H9 (cell line): ENCODE measurements around the gene PODXL2. TPM values are rescaled to one million over a fixed set of nuclear protein-coding genes. Genes with fewer than 3 reads are reported as not detected.

ENCODE experiments used
- DNase-seq: peaks from one replicate; pipeline ENCODE4 v3.0.0-alpha.2; 2017
- H2AFZ ChIP-seq: one replicate; pipeline ENCODE4 v1.6.1; 2013; ENCODE audit warnings: mild to moderate bottlenecking, low read length, control low read depth, moderate library complexity
- H2AK5ac ChIP-seq: 2 replicates; pipeline ENCODE4 v1.6.1; 2013; ENCODE audit warnings: low read length, control low read depth, mixed read lengths; ENCODE audit not compliant: insufficient read length
- H2BK120ac ChIP-seq: one replicate; pipeline ENCODE4 v1.6.1; 2013; ENCODE audit warnings: low read depth, mild to moderate bottlenecking, low read length, control low read depth, inconsistent platforms; ENCODE audit not compliant: poor library complexity, severe bottlenecking
- H2BK12ac ChIP-seq: 2 replicates; pipeline ENCODE4 v1.6.1; 2013; ENCODE audit warnings: low read length, control low read depth, mixed read lengths, low read depth; ENCODE audit not compliant: insufficient read length
- H2BK15ac ChIP-seq: 2 replicates; pipeline ENCODE4 v1.6.1; 2013; ENCODE audit warnings: low read depth, low read length, control low read depth
- H2BK20ac ChIP-seq: one replicate; pipeline ENCODE4 v1.6.1; 2013; ENCODE audit warnings: low read depth, mild to moderate bottlenecking, low read length, control low read depth, inconsistent platforms; ENCODE audit not compliant: poor library complexity, severe bottlenecking
- H2BK5ac ChIP-seq: 2 replicates; pipeline ENCODE4 v1.6.1; 2013; ENCODE audit warnings: low read length, control low read depth, mixed read lengths; ENCODE audit not compliant: insufficient read length
- H3K14ac ChIP-seq: 2 replicates; pipeline ENCODE4 v1.6.1; 2013; ENCODE audit warnings: low read length, control low read depth; ENCODE audit not compliant: insufficient read depth
- H3K18ac ChIP-seq: 2 replicates; pipeline ENCODE4 v1.6.1; 2013; ENCODE audit warnings: low read depth, mild to moderate bottlenecking, mixed read lengths, low read length, control low read depth; ENCODE audit not compliant: insufficient read length
- H3K23ac ChIP-seq: 2 replicates; pipeline ENCODE4 v1.6.1; 2013; ENCODE audit warnings: low read length, control low read depth, mixed read lengths, low read depth; ENCODE audit not compliant: insufficient read length
- H3K23me2 ChIP-seq: 2 replicates; pipeline ENCODE4 v1.6.1; 2013; ENCODE audit warnings: low read depth, mild to moderate bottlenecking, mixed read lengths, low read length, control low read depth; ENCODE audit not compliant: insufficient read length, poor library complexity, severe bottlenecking
- H3K27ac ChIP-seq: 2 replicates; pipeline ENCODE4 v1.5.1; 2013; ENCODE audit warnings: low read length, control low read depth, mixed read lengths, low read depth; ENCODE audit not compliant: insufficient read length
- H3K27me3 ChIP-seq: 2 replicates; pipeline ENCODE4 v1.6.1; 2013; ENCODE audit warnings: low read length, control low read depth, inconsistent platforms; ENCODE audit not compliant: insufficient read depth
- H3K4ac ChIP-seq: 2 replicates; pipeline ENCODE4 v1.6.1; 2013; ENCODE audit warnings: low read depth, mild to moderate bottlenecking, control low read depth, inconsistent platforms, low read length, moderate library complexity
- H3K4me1 ChIP-seq: 2 replicates; pipeline ENCODE4 v1.6.1; 2013; ENCODE audit warnings: low read length, control low read depth, inconsistent platforms; ENCODE audit not compliant: insufficient read depth
- H3K4me2 ChIP-seq: 2 replicates; pipeline ENCODE4 v1.6.1; 2013; ENCODE audit warnings: low read length, control low read depth, mixed read lengths; ENCODE audit not compliant: insufficient read length, insufficient read depth
- H3K56ac ChIP-seq: 2 replicates; pipeline ENCODE4 v1.6.1; 2013; ENCODE audit warnings: low read depth, mild to moderate bottlenecking, mixed read lengths, low read length, control low read depth; ENCODE audit not compliant: insufficient read length
- H3K79me1 ChIP-seq: 2 replicates; pipeline ENCODE4 v1.6.1; 2013; ENCODE audit warnings: low read depth, mild to moderate bottlenecking, moderate library complexity, low read length, control low read depth, inconsistent platforms; ENCODE audit not compliant: insufficient read depth, poor library complexity, severe bottlenecking
- H3K79me2 ChIP-seq: 2 replicates; pipeline ENCODE4 v1.6.1; 2013; ENCODE audit warnings: low read length, control low read depth, inconsistent platforms; ENCODE audit not compliant: insufficient read depth
- H3K9ac ChIP-seq: 2 replicates; pipeline ENCODE4 v1.6.1; 2013; ENCODE audit warnings: low read length, control low read depth, mixed read lengths; ENCODE audit not compliant: insufficient read length; ENCODE audit errors: extremely low read depth
- H3K9me3 ChIP-seq: one replicate; pipeline ENCODE4 v1.6.1; 2013; ENCODE audit warnings: low read depth, low read length, inconsistent platforms; ENCODE audit not compliant: control insufficient read depth
- H3T11ph ChIP-seq: one replicate; pipeline ENCODE4 v1.6.1; 2013; ENCODE audit warnings: mild to moderate bottlenecking, low read length, control low read depth, inconsistent platforms
- H4K20me1 ChIP-seq: one replicate; pipeline ENCODE4 v1.6.1; 2013; ENCODE audit not compliant: control insufficient read depth, insufficient read length, insufficient read depth
- H4K5ac ChIP-seq: 2 replicates; pipeline ENCODE4 v1.6.1; 2013; ENCODE audit warnings: low read depth, mild to moderate bottlenecking, mixed read lengths, low read length, control low read depth; ENCODE audit not compliant: insufficient read length
- H4K8ac ChIP-seq: replicated peaks from 2 replicates; pipeline ENCODE4 v1.6.1; 2013; ENCODE audit warnings: low read length, control low read depth, mixed read lengths, low read depth; ENCODE audit not compliant: insufficient read length
- H4K91ac ChIP-seq: 2 replicates; pipeline ENCODE4 v1.6.1; 2013; ENCODE audit warnings: low read depth, mild to moderate bottlenecking, moderate library complexity, mixed read lengths, low read length, control low read depth; ENCODE audit not compliant: insufficient read length
- H3K27ac Mint-ChIP-seq, 3 experiments: 2 replicates in 2 of 3; 3 replicates in 1 of 3; pipeline ENCODE4 v1.8.0; 2020 to 2021; ENCODE audit warnings: mixed read lengths in 3 of 3, mild to moderate bottlenecking in 1 of 3, moderate library complexity in 1 of 3
- H3K27me3 Mint-ChIP-seq: 2 replicates; pipeline ENCODE4 v1.8.0; 2021; ENCODE audit warnings: low read depth, mild to moderate bottlenecking, moderate library complexity, mixed read lengths
- H3K36me3 Mint-ChIP-seq, 3 experiments: 2 replicates in 2 of 3; 3 replicates in 1 of 3; pipeline ENCODE4 v1.8.0; 2020 to 2021; ENCODE audit warnings: low read depth in 3 of 3, mixed read lengths in 3 of 3; ENCODE audit not compliant: insufficient read depth in 1 of 3
- H3K4me1 Mint-ChIP-seq, 2 experiments: 2 replicates each; pipeline ENCODE4 v1.8.0; 2020; ENCODE audit warnings: mixed read lengths in 2 of 2
- H3K4me3 Mint-ChIP-seq, 2 experiments: 2 replicates in 1 of 2; 3 replicates in 1 of 2; pipeline ENCODE4 v1.8.0; 2020 to 2021; ENCODE audit warnings: mild to moderate bottlenecking in 2 of 2, mixed read lengths in 2 of 2, moderate library complexity in 1 of 2
- H3K9me3 Mint-ChIP-seq, 2 experiments: 2 replicates in 1 of 2; 3 replicates in 1 of 2; pipeline ENCODE4 v1.8.0; 2020; ENCODE audit warnings: mild to moderate bottlenecking in 2 of 2, mixed read lengths in 2 of 2, moderate library complexity in 1 of 2
- CTCF ChIP-seq: fragments of 200-600 bp; sonication (generic); conservative IDR thresholded peaks from 3 replicates; pipeline ENCODE4 v1.8.0; 2021; ENCODE audit warnings: antibody characterized with exemption, mild to moderate bottlenecking
- WGBS: extraction: QIAGEN DNeasy Blood & Tissue Kit; methylation state at CpG from one replicate; pipeline ENCODE4 v1.1.7; 2013; ENCODE audit warnings: missing lambda C conversion rate, low lambda C conversion rate, mixed read lengths; ENCODE audit not compliant: insufficient read length; ENCODE audit errors: extremely low coverage; 5-methylcytosine and 5-hydroxymethylcytosine counted together
- total RNA-seq: library from RNA; stranded (reverse); gene quantifications from 2 replicates; pipeline ENCODE4 v1.2.1, GENCODE V29; 2021

Gene PODXL2
- total RNA-seq, 1 experiment from 2014 or later, result 24.6 TPM

- H3K36me3 Mint-ChIP-seq, result no peaks in the 10 kb centered on the region
Observed at GRCh38 chr3:127715532-127715931, 86.5 kb downstream of the PODXL2 start.

More at GRCh38 chr3:127715532-127715931, 86.5 kb downstream of the PODXL2 start:
- Histone ChIP-seq H3K23me2 (no peaks in the 10 kb centered on the region), H2BK5ac (no peak overlapping the region), H2BK12ac (no peak overlapping the region), H3T11ph (no peak overlapping the region), H3K23ac (no peak overlapping the region), H2BK120ac (no peak overlapping the region), H4K20me1 (no peaks in the 10 kb centered on the region), H3K27me3 (no peaks in the 10 kb centered on the region; the same call in 1 of the 2 replicates), H4K8ac (no peak overlapping the region), H3K27ac (no peak overlapping the region), H4K91ac (no peak overlapping the region), H3K79me2 (no peaks in the 10 kb centered on the region), H3K79me1 (no peaks in the 10 kb centered on the region), H2BK15ac (no peak overlapping the region), H3K4ac (no peak overlapping the region), H3K9ac (no peak overlapping the region), H2BK20ac (no peak overlapping the region), H2AK5ac (no peak overlapping the region), H3K9me3 (no peaks in the 10 kb centered on the region), H2AFZ (no peak overlapping the region), H3K18ac (no peak overlapping the region), H3K14ac (no peak overlapping the region), H3K4me2 (no peak overlapping the region), H3K56ac (no peak overlapping the region), H4K5ac (no peak overlapping the region), H3K4me1 (peaks cover 4% of the 10 kb centered on the region; the same call in 1 of the 2 replicates)
- H3K4me1 Mint-ChIP-seq, result peaks cover 21 to 28% of the 10 kb centered on the region in 2 experiments
- no peak for DNase-seq
- H3K9me3 Mint-ChIP-seq, result no peaks in the 10 kb centered on the region
- no peak for TF ChIP-seq CTCF
- peaks cover 24% of the 10 kb centered on the region for H3K27me3 Mint-ChIP-seq
- no CpG with 5 or more reads among the region's 8 CpGs for WGBS
- no peak overlapping the region for H3K27ac Mint-ChIP-seq
- H3K4me3 Mint-ChIP-seq, result no peak overlapping the region
